ENCODE results near the gene DHRS13.
"Not testable (repeated sequence)": the region's sequence is repeated elsewhere in the genome, so short reads cannot be mapped to it uniquely, and the experiment has no call there.

Gene DHRS13

DNA sequence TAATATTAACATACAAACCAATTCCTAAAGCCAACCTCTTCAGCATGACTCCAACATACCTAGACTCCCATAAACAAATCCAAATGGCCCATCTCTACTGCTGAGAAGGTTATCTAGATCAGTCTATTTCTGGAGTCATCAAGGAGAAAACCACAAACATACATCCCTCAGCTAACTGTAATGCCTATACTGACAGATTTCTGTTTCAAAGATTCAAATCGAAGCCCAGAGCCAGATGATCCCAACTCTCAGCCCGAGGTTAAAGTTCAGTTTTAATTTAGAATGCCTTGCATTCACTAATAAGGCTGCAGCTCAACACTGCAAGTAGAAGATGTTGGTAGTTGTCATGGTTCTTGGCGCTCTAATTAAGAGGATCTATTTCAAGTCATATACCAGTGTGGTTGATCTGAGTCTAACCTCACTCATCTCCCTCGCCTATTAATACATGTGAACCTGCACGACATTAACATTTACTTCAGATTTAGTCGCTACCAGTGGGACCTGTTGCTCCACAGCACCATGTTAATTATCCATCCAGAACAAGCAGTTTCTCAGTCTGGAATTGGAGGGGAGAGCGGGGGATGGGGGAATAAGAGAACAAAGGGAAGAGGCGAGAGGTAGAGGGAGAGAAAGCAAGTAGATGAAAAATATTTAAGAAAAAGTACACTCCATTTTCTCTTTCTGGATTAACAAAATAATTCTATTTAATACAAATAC lies 33.0 kb upstream of the DHRS13 start:
- DNase-seq: no peak

DNA sequence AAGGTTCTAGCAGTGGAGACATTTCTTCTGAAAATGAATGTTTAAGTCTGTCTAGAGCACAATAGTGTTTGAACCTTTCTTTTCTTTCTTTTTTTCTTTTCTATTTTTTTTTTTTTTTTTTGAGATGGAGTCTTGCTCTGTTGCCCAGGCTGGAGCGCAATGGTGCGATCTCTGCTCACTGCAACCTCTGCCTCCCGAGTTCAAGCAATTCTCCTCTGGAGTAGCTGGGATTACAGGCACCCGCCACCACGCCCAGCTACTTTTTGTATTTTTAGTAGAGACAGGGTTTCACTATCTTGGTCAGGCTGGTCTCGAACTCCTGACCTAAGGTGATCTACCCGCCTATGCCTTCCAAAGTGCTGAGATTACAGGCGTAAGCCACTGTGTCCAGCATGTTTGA lies 31.6 kb upstream of the DHRS13 start:
- not testable (repeated sequence) for DNase-seq

DNA sequence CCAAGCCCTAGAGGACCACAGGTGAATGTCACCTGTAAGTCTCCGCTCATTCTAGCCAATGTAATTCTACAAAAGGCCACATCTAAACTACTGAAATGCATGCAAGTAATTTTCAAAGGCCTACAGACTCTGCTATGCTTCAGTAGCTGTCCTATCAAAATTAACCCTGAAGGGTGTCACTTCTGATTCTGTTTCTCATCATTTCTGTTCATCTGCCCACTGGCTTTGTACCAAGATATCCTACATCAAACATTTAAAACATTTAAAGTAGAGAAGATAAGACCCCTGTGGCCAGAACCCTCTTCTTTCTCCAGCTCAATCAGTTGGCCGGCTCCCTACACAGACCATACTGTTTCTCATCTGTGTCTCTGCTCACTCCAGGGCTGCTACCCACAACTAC lies 26.9 kb upstream of the DHRS13 start:
- no peak for DNase-seq

DNA sequence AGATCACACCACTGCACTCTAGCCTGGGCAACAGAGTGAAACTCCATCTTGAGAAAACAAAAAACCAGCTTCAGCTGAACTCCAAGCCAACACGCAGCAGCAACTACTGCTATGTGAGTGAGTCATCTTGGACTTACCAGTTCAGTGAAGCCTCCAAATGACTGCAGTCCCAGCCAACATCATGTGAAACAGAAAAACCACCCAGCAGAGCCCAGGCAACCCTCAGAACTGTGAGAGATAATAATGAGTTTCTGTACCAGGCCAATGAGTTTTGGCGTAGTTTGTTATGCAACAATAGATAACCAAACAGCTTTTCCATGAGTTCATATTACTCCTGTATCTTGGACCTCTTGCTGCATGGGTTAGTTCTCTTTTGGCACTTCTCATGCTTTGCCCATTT lies 25.2 kb upstream of the DHRS13 start:
- DNase-seq: no peak

DNA sequence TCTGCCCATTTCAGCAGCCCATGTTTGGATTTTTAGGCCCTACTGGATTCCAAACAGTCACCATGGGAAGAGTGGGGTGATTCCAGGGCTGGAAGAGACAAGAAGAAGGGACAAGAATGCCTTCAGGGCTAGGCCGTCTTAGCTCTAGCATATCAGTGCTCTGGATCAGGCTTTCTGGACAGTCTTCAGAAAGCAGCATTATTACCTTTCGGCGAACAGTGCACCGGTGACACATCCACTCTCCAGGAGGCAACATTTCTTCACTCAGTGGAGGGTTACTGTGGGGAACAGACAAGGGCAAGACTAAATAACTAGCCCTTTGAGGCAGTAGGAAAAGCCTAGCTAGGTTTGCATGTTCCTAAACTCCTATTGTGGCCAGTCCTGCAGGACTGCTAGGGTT lies 23.9 kb upstream of the DHRS13 start:
- DNase-seq: no peak

DNA sequence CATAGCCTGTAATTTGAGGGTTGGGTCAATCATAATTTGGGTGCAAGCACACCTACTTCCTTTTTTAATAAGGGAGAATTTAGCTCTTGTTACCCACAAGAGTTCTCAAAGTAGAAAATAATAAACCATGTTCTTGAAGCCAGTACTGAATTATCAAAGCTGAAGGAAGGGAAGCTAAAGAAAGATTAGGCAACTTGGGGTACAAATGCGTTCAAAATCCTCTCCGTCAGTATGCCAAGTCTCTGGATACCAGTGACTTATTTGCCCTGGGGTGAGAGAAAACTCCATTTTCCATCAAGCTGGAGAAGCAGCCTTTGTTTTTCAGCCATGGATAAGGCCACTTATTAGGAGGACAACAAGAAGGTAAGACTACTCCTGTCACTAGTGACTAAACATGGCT lies 23.5 kb upstream of the DHRS13 start:
- no peak for DNase-seq

DNA sequence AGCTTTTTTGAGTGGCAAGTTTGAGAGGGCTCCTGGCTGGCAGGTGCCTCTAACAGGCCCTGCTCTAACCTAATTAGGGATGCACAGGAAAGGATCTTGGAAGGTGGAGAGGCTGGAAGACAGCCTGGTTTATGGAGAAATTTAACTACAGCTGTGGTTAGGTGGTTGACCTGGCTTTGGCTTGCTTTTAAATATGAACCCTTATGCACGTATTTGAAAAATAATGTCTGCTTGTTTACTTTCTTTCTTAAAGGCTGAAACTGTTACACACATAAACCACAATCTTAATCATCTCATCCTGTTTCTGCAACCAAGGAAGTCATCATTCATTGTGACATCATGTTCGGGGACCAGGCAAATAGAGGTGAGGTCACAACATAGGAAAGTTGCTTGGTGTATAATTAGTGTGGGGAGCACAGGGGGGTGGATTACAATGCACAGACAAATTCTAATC lies 23.1 kb upstream of the DHRS13 start:
- DNase-seq: no peak

DNA sequence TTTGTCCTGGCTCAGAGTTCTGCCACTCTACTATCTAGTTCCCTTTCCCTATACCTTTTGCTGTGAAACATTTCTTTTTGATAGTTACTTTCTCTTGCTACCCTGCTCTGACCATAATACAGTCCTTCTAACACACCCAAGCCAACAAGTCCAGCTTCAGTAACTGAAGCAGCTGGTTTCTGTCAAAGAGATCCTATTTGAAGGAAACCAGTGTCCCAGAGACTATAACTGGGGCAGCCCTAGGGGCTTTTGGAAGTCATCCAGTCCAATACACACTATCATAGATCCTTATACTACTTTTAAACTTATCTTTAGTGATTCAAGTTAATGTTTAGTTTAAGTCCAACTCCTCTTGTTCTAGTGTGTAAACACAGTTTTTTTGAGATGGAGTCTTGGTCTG lies 17.3 kb upstream of the DHRS13 start:
- no peak for DNase-seq

DNA sequence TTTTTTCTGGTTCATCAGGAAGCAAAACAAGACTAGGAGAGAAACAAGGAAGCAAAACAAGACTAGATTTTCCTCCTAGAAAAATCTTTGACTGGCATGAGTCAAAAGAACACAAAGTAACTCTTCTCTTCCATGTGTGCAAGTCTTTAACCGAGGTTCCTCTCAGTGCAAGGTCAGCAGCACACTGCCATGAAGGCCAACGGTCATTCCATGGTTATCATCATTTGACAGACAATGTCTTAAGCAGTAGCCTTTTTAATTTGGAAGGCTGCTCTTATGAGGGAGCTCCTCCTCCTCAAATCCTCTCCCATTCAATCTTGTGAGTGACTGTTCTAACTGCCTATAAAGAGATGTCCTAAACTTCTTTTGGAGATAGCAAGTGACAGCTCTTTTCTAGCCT lies 15.4 kb upstream of the DHRS13 start:
- DNase-seq: no peak

DNA sequence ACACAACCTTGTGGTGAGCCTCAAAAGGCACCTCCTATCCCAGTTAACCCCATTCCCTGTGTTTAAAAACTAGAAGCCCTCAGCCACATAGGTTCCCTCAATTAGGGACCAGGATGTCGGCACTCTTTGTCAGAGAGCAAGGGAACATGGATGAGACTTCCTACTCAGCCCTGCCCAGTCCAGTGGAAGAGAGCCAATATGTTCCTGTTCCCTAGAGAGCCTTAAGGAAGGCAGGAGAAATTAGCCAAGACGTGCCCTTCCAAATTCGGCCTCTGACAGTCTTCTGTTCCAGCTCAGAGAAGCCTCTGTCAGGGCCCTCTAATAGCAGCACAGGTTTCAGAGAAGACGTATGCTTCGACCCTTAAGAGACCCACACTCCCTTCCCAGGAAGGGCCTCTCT lies 14.6 kb upstream of the DHRS13 start:
- DNase-seq: no peak

DNA sequence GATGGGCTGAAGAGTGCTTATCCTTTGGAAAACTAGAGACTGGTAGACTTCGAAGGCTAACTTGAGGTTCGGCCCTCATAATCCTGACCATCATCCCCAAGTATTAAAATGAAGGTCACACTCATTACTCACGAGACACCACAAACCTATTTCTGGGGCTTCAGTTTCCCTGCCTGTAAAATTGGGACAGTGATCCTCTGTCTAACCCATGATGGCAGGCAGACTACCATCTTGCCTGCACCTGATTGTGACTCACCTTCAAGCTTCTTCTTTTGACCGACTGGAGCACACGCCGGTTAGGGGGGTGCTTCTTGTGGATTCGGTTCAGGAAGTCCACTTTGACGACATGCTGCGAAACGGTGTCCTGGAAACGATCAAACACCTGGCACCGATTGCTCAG lies 14.2 kb upstream of the DHRS13 start:
- no peak for DNase-seq

DNA sequence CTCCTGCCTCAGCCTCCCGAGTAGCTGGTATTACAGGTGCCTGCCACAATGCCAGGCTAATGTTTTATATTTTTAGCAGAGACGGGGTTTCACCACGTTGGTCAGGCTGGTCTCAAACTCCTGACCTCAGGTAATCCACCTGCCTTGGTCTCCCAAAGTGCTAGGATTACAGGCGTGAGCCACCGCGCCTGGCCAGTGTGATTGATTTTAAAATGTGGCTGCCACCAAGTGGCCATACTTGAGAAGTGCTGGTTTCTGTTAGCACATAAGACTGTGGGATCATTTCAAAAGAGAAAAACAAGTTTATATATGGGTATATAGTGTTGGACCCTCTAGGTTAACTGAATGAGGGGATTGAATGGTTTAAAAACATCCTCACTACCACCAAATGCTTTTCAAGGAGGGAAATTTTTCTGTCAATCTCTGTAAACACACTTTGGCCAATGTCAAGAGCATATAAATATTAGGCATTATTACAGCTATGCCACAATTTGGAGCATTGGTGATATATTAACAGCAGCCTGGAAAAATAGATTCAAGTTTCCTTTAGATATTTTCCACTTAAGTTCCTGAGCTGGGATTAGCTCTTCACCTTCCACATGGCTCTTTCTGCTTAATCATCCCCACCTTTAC lies 13.5 kb upstream of the DHRS13 start:
- DNase-seq: peak in 17 of 56 donors; percentile 5 to 60 (median 24)

DNA sequence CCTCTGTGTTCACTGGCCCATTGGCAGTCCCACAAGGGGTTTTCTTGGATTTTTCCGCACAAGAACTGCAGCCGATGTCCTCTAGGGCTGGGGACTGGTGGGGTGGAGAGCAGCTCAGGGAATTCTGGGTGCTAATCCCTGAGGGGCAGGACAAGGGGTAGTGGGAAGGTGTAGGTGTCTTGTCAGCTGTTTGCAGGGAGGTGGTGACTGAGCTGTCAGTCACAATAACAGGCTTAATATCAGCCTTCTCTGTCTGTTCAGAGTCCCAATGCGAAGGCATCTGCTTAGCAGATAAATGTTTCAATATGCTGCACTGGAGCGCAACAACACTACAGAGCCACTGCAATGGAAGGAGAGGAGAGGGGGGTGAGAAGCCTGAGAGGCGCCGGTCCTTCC lies 10.1 kb upstream of the DHRS13 start:
- no peak for DNase-seq

DNA sequence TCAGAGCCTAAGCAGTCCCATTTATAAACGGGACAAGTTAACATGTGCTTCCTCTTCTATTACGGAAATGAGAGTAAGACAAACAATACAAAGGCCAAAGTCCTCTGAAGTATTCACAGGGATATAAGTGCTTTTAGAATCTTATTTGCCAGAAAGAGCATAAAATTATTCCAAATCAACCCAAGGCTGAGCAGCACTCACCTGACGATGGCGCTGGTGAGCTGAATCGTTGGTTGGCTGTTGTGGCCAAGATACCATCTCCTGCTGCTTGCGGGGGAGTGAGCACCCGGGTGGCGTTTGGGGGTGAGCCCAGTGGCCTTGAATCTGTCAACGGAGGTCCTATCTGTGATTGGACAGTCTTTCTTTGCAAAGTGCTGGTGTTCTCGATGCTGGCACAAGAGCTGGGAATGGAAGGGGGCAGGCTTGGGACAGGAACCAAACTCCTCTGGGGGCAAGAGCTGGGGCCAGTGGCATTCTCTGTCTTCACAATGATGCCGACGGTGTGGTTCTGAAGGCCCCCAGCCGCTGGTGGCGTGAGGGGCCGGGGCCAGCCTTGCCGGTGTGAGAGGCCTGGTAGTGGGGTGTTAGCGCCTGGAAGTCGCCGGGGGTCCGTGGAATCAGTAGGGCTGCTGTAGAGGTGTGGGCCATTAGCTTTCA lies 9.5 kb upstream of the DHRS13 start:
- peak in 12 of 56 donors; percentile 8 to 52 (median 20) for DNase-seq

DNA sequence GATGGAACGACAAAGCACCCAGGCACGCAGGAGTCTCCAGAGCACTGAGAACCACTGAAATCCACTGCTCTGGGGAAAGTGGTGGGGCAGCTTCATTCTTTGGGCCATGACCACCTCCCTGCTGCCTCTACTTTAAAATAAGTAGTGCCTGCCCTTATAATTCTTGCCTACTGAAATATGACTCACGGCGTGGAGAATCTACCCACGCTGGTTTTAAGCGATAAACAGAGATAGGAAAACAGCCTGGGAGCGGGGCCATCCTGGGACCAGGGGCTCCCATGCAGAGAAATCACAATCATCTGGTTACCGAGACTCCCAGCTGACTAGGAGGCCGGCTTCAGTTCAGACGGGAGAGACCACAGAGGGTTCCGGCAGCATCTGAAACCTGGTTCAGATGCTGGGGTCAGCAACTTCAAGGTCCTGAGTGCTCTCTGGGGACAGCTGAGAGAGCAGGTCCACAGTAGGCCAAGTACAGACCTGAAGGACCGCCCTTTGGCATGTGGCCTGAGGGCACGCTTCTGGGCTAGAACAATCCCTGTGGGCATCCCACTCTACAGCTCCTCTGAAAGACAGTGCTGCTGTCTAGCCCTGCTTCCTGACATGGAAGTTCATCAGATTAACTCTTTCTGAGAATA lies 8.6 kb upstream of the DHRS13 start:
- no peak for DNase-seq

DNA sequence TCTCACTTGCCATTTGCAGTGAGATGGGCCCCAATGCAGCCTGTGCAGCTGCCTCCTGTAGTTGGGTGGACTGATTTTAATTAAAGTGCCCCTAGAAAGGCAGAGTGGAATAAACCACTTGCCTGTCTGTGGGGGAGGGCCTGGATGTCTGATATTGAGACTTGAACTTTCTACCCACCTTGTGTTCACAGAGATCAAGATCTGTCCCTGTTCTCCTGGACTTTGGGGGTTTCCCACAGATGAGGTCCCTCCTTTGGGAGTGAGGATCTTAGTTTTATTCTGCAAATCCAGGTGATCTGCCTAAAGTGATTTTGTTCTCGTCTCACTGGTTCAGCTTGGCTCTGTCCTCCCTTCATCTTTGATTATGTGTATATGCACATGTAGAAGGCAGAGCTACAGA lies 7.7 kb upstream of the DHRS13 start:
- DNase-seq: no peak

DNA sequence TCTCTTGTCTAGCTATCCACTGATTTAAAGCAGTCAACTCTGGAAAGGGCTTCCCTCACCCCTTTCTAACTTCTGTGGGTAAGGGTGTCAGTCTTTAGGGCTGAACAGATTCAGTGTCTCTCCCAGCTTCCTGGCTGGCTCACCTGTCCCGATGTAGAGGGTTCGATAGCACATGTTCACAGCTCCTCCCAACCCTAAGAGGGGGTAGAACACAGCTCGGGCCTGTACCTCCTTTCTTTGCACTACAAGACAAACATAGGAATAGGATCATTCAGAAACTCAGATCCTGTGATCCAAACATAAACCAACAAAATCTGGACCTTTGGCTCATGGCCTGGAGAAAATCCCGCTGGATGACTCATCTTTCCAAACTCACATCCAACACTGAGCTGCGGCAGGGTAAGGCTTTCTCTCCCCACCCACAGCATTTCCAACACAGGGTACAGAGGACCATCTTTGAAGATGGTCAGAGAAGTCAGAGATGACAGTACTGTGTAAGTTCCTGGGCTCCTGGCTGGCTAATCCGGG lies 5.8 kb upstream of the DHRS13 start:
- peak in 1 of 56 donors; percentile 28 for DNase-seq

DNA sequence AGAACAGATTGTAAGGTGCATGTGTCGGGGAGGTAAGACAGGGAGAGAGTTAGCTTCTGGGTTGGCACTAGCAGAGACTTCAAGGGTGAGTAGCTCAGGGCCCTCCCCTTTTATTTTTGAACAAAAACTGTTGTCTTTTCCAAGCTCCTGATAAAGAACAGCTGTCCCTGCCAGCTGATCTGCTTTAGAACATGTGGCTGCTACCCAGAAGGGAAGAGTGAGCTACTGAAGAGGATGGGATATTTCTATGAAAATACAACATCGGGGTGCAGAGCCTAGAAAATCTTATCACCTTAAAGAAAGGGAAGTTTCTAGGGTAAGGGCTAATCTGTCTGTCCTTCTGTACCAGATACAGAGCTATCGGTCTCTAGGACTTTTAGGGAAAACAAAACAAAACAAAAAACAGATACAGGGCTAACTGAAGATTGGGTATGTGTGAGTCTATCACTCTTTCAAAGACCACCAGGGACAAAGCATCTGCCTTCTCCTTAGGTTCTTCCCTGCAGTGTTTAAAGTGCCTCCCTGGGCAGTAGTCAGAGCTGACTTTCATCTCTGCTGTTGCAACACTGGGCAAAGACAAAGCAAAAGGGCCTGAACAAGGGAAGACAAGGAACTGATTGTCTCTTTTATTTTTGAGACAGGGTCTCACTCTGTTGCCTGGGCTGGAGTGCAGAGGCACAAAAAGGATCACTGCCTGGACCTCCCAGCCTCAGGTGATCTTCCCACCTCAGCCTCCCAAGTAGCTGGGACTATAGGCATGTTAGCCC lies 5.0 kb upstream of the DHRS13 start:
- no peak for DNase-seq

DNA sequence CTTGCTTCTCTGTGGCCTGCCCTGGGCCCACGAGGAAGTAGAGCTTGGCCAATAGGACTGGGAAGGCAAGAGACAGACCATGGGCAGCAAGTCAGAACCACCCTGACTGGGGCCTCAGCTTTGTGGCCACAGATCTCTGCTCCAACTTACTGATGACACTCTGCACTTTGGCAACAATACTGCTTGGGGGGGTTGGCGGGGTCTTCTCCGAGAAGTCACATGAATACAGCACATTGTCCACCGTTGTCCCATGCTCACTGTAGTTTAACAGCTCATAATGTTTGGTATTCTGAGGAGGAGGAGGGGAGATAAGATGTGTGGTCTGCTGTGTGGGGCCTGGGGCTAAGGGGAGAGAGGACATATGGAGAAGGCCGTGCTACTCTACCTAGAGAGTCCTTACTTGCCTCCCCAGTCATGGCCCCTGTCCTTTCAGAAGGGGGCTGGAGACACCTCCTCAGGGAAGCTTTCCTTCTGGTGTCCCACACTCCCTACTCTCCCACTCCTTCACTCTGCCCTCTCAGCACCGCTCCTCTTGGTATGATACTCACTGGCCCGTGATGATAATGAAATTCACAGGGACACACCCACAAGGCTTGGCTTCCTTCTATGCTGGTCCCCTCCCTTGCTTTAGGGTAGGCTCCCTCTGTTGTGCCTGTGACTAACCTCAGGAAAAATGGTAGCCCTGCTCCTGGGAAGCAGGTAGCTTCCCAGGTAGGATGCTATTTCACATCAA lies 4.0 kb upstream of the DHRS13 start:
- DNase-seq: peak in 12 of 56 donors; percentile 6 to 69 (median 32)

DNA sequence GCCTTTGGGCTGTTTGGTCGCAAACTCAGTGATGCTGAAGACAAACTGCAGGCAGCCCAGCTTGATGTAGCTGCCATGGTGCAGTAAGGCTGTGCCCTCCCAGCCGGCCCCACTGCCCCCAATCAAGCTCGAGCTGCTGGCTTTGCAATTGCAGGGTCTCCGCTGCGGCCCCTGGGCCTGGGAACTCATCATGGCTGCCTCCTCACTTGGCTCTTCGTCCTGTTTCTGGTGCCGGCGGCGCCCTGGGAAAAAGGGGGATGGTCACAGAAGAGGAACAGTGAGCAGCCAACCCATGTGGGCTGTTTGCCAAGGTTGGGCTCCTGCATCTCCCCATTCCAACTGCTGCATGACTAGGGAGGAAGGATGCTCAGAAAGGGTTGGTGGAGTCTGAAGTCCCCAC lies 3.4 kb upstream of the DHRS13 start:
- DNase-seq: peak in 15 of 56 donors; percentile 6 to 69 (median 33)

All from nucleus accumbens (tissue), 56 donors.